HAP-1 (cell line): ENCODE measurements around the gene NTRK2.

Source experiments
- DNase-seq, 2 experiments: peaks; one replicate each; pipeline ENCODE4 v3.0.0-alpha.2; 2016 to 2020; ENCODE audit warnings: low spot score in 2 of 2
- H3K27me3 ChIP-seq: fragments of 250-450 bp; sonication (Bioruptor Pico); 2 replicates; pipeline ENCODE4 v1.5.1; 2020; ENCODE audit warnings: low read depth, mild to moderate bottlenecking, moderate library complexity
- H3K36me3 ChIP-seq: fragments of 250-450 bp; sonication (Bioruptor Pico); replicated peaks from 2 replicates; pipeline ENCODE4 v1.5.1; 2020; ENCODE audit warnings: mild to moderate bottlenecking
- H3K4me1 ChIP-seq: fragments of 250-450 bp; sonication (Bioruptor Pico); 2 replicates; pipeline ENCODE4 v1.5.1; 2020; ENCODE audit warnings: mild to moderate bottlenecking
- H3K4me3 ChIP-seq: fragments of 250-450 bp; sonication (Bioruptor Pico); 2 replicates; pipeline ENCODE4 v1.5.1; 2020; ENCODE audit warnings: mild to moderate bottlenecking, moderate library complexity
- H3K9me3 ChIP-seq: fragments of 250-450 bp; sonication (Bioruptor Pico); 2 replicates; pipeline ENCODE4 v1.5.1; 2020; ENCODE audit warnings: mild to moderate bottlenecking, moderate library complexity
- in situ Hi-C: fragments of 300-500 bp; cut with MboI; formaldehyde crosslinking; loops from 3 replicates; pipeline ENCODE4 v1.14.3; 2020; ENCODE audit warnings: low sequenced_read_pairs, inconsistent platforms, mixed read lengths

NTRK2 gene

GRCh38 chr9:84935528-84936117 lies 266.1 kb downstream of the NTRK2 start:
- DNase-seq, result no peak
- no peaks in the 10 kb centered on the region for H3K36me3 ChIP-seq
- no peaks in the 10 kb centered on the region for H3K9me3 ChIP-seq
- H3K4me3 ChIP-seq, result no peak overlapping the region
- no peaks in the 10 kb centered on the region for H3K27me3 ChIP-seq
- H3K4me1 ChIP-seq, result no peaks in the 10 kb centered on the region
- in situ Hi-C loops, result no loop called here

- no peaks in the 10 kb centered on the region for H3K27me3 ChIP-seq
- in situ Hi-C loops, result no loop called here
- no peaks in the 10 kb centered on the region for H3K36me3 ChIP-seq
- peak; percentile 41 to 60 for DNase-seq
- H3K9me3 ChIP-seq, result no peaks in the 10 kb centered on the region
- no peaks in the 10 kb centered on the region for H3K4me1 ChIP-seq
- no peak overlapping the region for H3K4me3 ChIP-seq
Measured at GRCh38 chr9:84937180-84937579, 267.7 kb downstream of the NTRK2 start.

- H3K4me3 ChIP-seq, result no peak overlapping the region
- no peaks in the 10 kb centered on the region for H3K36me3 ChIP-seq
- in situ Hi-C loops, result no loop called here
- H3K4me1 ChIP-seq, result no peaks in the 10 kb centered on the region
- H3K9me3 ChIP-seq, result no peaks in the 10 kb centered on the region
- H3K27me3 ChIP-seq, result no peaks in the 10 kb centered on the region
- no peak for DNase-seq
Measured at GRCh38 chr9:84937581-84937980, 268.1 kb downstream of the NTRK2 start.

GRCh38 chr9:84939774-84940173 lies 270.2 kb downstream of the NTRK2 start:
- Histone ChIP-seq H3K4me3 (no peak overlapping the region), H3K36me3 (no peaks in the 10 kb centered on the region), H3K4me1 (no peaks in the 10 kb centered on the region), H3K9me3 (no peaks in the 10 kb centered on the region), H3K27me3 (no peaks in the 10 kb centered on the region)
- no peak for DNase-seq
- in situ Hi-C loops, result loop anchor here (10.0 kb wide), 1 partner anchor 475 kb away; no protein-coding TSS in a partner anchor

GRCh38 chr9:84940294-84940693 lies 270.8 kb downstream of the NTRK2 start:
- DNase-seq, result no peak
- H3K4me3 ChIP-seq, result no peak overlapping the region
- in situ Hi-C loops, result loop anchor here (10.0 kb wide), 1 partner anchor 475 kb away; no protein-coding TSS in a partner anchor
- no peaks in the 10 kb centered on the region for H3K9me3 ChIP-seq
- H3K4me1 ChIP-seq, result no peaks in the 10 kb centered on the region
- no peaks in the 10 kb centered on the region for H3K27me3 ChIP-seq
- no peaks in the 10 kb centered on the region for H3K36me3 ChIP-seq

GRCh38 chr9:84941792-84942191 lies 272.3 kb downstream of the NTRK2 start:
- Histone ChIP-seq H3K9me3 (no peaks in the 10 kb centered on the region), H3K4me1 (no peaks in the 10 kb centered on the region), H3K36me3 (no peaks in the 10 kb centered on the region), H3K4me3 (no peak overlapping the region), H3K27me3 (no peaks in the 10 kb centered on the region)
- in situ Hi-C loops, result loop anchor here (10.0 kb wide), 1 partner anchor 473 kb away; no protein-coding TSS in a partner anchor
- DNase-seq, result no peak

GRCh38 chr9:84943482-84944050 lies 274.0 kb downstream of the NTRK2 start:
- no peaks in the 10 kb centered on the region for H3K27me3 ChIP-seq
- in situ Hi-C loops, result loop anchor here (10.0 kb wide), 1 partner anchor 471 kb away; no protein-coding TSS in a partner anchor

GRCh38 chr9:84945878-84946538 lies 276.5 kb downstream of the NTRK2 start:
- in situ Hi-C loops, result loop anchor here (10.0 kb wide), 1 partner anchor 469 kb away; no protein-coding TSS in a partner anchor
- no peak for DNase-seq

More at GRCh38 chr9:84943482-84944050, 274.0 kb downstream of the NTRK2 start:
- Histone ChIP-seq H3K4me1 (no peaks in the 10 kb centered on the region), H3K4me3 (no peak overlapping the region), H3K9me3 (no peaks in the 10 kb centered on the region), H3K36me3 (no peaks in the 10 kb centered on the region)
- DNase-seq, result no peak

GRCh38 chr9:84947412-84947972 lies 278.0 kb downstream of the NTRK2 start:
- DNase-seq, result no peak
- Histone ChIP-seq H3K9me3 (no peaks in the 10 kb centered on the region), H3K36me3 (no peaks in the 10 kb centered on the region), H3K4me1 (no peaks in the 10 kb centered on the region), H3K27me3 (no peaks in the 10 kb centered on the region), H3K4me3 (no peak overlapping the region)
- in situ Hi-C loops, result loop anchor here (10.0 kb wide), 1 partner anchor 467 kb away; no protein-coding TSS in a partner anchor

More at GRCh38 chr9:84945878-84946538, 276.5 kb downstream of the NTRK2 start:
- no peaks in the 10 kb centered on the region for H3K27me3 ChIP-seq
- H3K9me3 ChIP-seq, result no peaks in the 10 kb centered on the region
- H3K4me3 ChIP-seq, result no peak overlapping the region
- H3K36me3 ChIP-seq, result no peaks in the 10 kb centered on the region
- no peaks in the 10 kb centered on the region for H3K4me1 ChIP-seq

- in situ Hi-C loops, result loop anchor here (10.0 kb wide), 1 partner anchor 466 kb away; no protein-coding TSS in a partner anchor
- no peaks in the 10 kb centered on the region for H3K9me3 ChIP-seq
- DNase-seq, result no peak
- H3K4me1 ChIP-seq, result no peaks in the 10 kb centered on the region
- H3K27me3 ChIP-seq, result no peaks in the 10 kb centered on the region
- no peaks in the 10 kb centered on the region for H3K36me3 ChIP-seq
- H3K4me3 ChIP-seq, result no peak overlapping the region
Measured at GRCh38 chr9:84949258-84949657, 279.7 kb downstream of the NTRK2 start.

- no peaks in the 10 kb centered on the region for H3K4me1 ChIP-seq
- in situ Hi-C loops, result loop anchor here (10.0 kb wide), 3 partner anchors 255 to 555 kb away; no protein-coding TSS in a partner anchor
- no peak overlapping the region for H3K4me3 ChIP-seq
- DNase-seq, result no peak
- H3K27me3 ChIP-seq, result no peaks in the 10 kb centered on the region
- no peaks in the 10 kb centered on the region for H3K9me3 ChIP-seq
- no peaks in the 10 kb centered on the region for H3K36me3 ChIP-seq
Measured at GRCh38 chr9:84949971-84950370, 280.4 kb downstream of the NTRK2 start.

- in situ Hi-C loops, result loop anchor here (10.0 kb wide), 2 partner anchors 256 to 556 kb away; no protein-coding TSS in a partner anchor
- Histone ChIP-seq H3K9me3 (no peaks in the 10 kb centered on the region), H3K4me1 (no peaks in the 10 kb centered on the region), H3K27me3 (no peaks in the 10 kb centered on the region), H3K4me3 (no peak overlapping the region), H3K36me3 (no peaks in the 10 kb centered on the region)
- no peak for DNase-seq
Measured at GRCh38 chr9:84950879-84951811, 281.6 kb downstream of the NTRK2 start.

GRCh38 chr9:84953252-84953773 lies 283.8 kb downstream of the NTRK2 start:
- Histone ChIP-seq H3K27me3 (no peaks in the 10 kb centered on the region), H3K9me3 (no peaks in the 10 kb centered on the region), H3K36me3 (no peaks in the 10 kb centered on the region), H3K4me1 (no peaks in the 10 kb centered on the region), H3K4me3 (no peak overlapping the region)
- in situ Hi-C loops, result loop anchor here (10.0 kb wide), 2 partner anchors 259 to 559 kb away; no protein-coding TSS in a partner anchor
- no peak for DNase-seq
